Muscle of leg (tissue), 9 donors: ENCODE results near the gene LBP. TPM values are rescaled to one million over a fixed set of nuclear protein-coding genes. Genes with fewer than 3 reads are reported as not detected.

Experiments
- polyA plus RNA-seq, 8 donors: library from polyadenylated mRNA; unstranded; fragments of 120-200 nt; gene quantifications; one replicate each; pipeline versions ENCODE4 v1.2.1 to v1.2.3, GENCODE V29; 2013; ENCODE audit warnings: inconsistent platforms in 1 of 8, low replicate concordance in 1 of 8; ENCODE audit not compliant: insufficient read length in 8 of 8, insufficient read depth in 1 of 8
- total RNA-seq: library from RNA; stranded (reverse); fragments of 120-200 nt; gene quantifications from one replicate; pipeline ENCODE4 v1.2.4, GENCODE V29; 2013

Gene LBP
- total and polyA plus RNA-seq, 9 donors, result 0.08 TPM; not detected in 8

Other genes with a start within 250 kb of the LBP start
- 10.1 TPM for gene TGM2, start 181.2 kb upstream of the LBP start, total RNA-seq
- 10 to 100 TPM; 10.9 to 40.9 (median 14.7) TPM for gene TGM2, start 181.2 kb upstream of the LBP start, polyA plus RNA-seq
- gene KIAA1755, start 85.7 kb upstream of the LBP start, total RNA-seq, result 8.7 TPM
- 10 to 100 TPM in 4 of 8 donors, 1 to 10 TPM in 4; 5.0 to 19.6 (median 10.4) TPM for gene KIAA1755, start 85.7 kb upstream of the LBP start, polyA plus RNA-seq
- gene BPI, start 42.3 kb upstream of the LBP start, total RNA-seq, result 0.40 TPM
- 1 to 10 TPM in 3 of 8 donors, under 1 TPM in 5; 0.45 to 2.7 (median 0.86) TPM for gene BPI, start 42.3 kb upstream of the LBP start, polyA plus RNA-seq
- 11.4 TPM for gene SNHG17, start 88.8 kb downstream of the LBP start, total RNA-seq
- gene SNHG17, start 88.8 kb downstream of the LBP start, polyA plus RNA-seq, result 10 to 100 TPM; 18.0 to 35.0 (median 22.7) TPM
- gene RALGAPB, start 126.4 kb downstream of the LBP start, total RNA-seq, result 16.4 TPM
- 10 to 100 TPM; 16.9 to 23.6 (median 18.2) TPM for gene RALGAPB, start 126.4 kb downstream of the LBP start, polyA plus RNA-seq
- gene ADIG, start 234.7 kb downstream of the LBP start, total RNA-seq, result not detected
- gene ADIG, start 234.7 kb downstream of the LBP start, polyA plus RNA-seq, result not detected